ENCODE measurements around the gene UBQLN4. TPM values are rescaled to one million over a fixed set of nuclear protein-coding genes. Genes with fewer than 3 reads are reported as not detected.
A peak's percentile ranks its signal among the peaks of the same experiment; 100 is the strongest.

The UBQLN4 gene
- total and polyA plus RNA-seq, 9 of the 15 experiments (the other 6 are each of a cell fraction or from before 2014, with no cell fraction given) = 13.5 to 65.5 (median 37.0) TPM

GRCh38 chr1:156082309-156083091, 28.9 kb upstream of the UBQLN4 start, which contains the start of gene MEX3A (continued):
- TF ChIP-seq ZHX1 (conservative IDR thresholded peaks at IDR 0.05; ENCODE audit: low read length) = no peak
- no peak for TF ChIP-seq XRCC4 (IDR thresholded peaks at IDR 0.05; ENCODE audit: extremely low read depth, insufficient read depth, insufficient read length)
- no peak for TF ChIP-seq ZNF124 (CRISPR knock-in tag; IDR thresholded peaks at IDR 0.05)
- TF ChIP-seq ZNF407 (IDR thresholded peaks at IDR 0.05; ENCODE audit: low read depth) = no peak
- peak; percentile 68 for TF ChIP-seq TAF1 (IDR thresholded peaks at IDR 0.05; ENCODE audit: control insufficient read depth, extremely low read depth, insufficient read depth, low read length, severe bottlenecking)
- TF ChIP-seq ZC3H11A (IDR thresholded peaks at IDR 0.05; ENCODE audit: low read depth, low read length) = no peak
- TF ChIP-seq TEAD4 (IDR thresholded peaks at IDR 0.05; ENCODE audit: low read length) = peak; percentile 24; the same call in 1 of the 2 replicates
- TF ChIP-seq TEAD4 (CRISPR knock-in tag; IDR thresholded peaks at IDR 0.05; ENCODE audit: borderline replicate concordance) = no peak
- TF ChIP-seq MBD2 (IDR thresholded peaks at IDR 0.05; ENCODE audit: borderline replicate concordance, low read depth) = peak; percentile 24; the same call in 1 of the 2 replicates
- TF ChIP-seq NR2C1 (IDR thresholded peaks at IDR 0.05) = peak; percentile 63
- TF ChIP-seq NR2C1 (tag; IDR thresholded peaks at IDR 0.05) = peak; percentile 88
- no peak for TF ChIP-seq DNMT1 (IDR thresholded peaks at IDR 0.05)
- no peak for TF ChIP-seq ARID1B (IDR thresholded peaks at IDR 0.05)
- no peak for TF ChIP-seq ZSCAN29 (IDR thresholded peaks at IDR 0.05)
- no peak for TF ChIP-seq SREBF1 (IDR thresholded peaks at IDR 0.05; ENCODE audit: borderline replicate concordance, low read depth, low read length)
- no peak for TF ChIP-seq THRA (IDR thresholded peaks at IDR 0.05)
- TF ChIP-seq TAF9B (IDR thresholded peaks at IDR 0.05; ENCODE audit: partially characterized antibody) = no peak
